Epithelial cell of proximal tubule (primary cell): Measurements from ENCODE around the gene ABHD5. TPM values are rescaled to one million over a fixed set of nuclear protein-coding genes. Genes with fewer than 3 reads are reported as not detected.
"Not testable (repeated sequence)": the region's sequence is repeated elsewhere in the genome, so short reads cannot be mapped to it uniquely, and the experiment has no call there.

Experiments used
- DNase-seq: peaks from one replicate; pipeline ENCODE4 v3.0.0-alpha.2; 2011; ENCODE audit warnings: low read depth
- H3K4me3 ChIP-seq: 2 replicates; pipeline ENCODE4 v1.5.1; 2011; ENCODE audit warnings: low read depth, mild to moderate bottlenecking, low read length
- CTCF ChIP-seq: conservative IDR thresholded peaks from 2 replicates; pipeline ENCODE4 v1.5.1; 2012; ENCODE audit warnings: low read depth, mild to moderate bottlenecking, low read length
- total RNA-seq: library from RNA; depleted of rRNA; stranded (reverse); fragments of >200 nt; gene quantifications from 2 replicates; pipeline ENCODE4 v1.2.3, GENCODE V29; 2015

The ABHD5 gene
- total RNA-seq, 1 donor from 2014 or later, result 25.0 TPM

- no peak for TF ChIP-seq CTCF
- H3K4me3 ChIP-seq, result no peak overlapping the region
- DNase-seq, result no peak
Measured at GRCh38 chr3:43676441-43676840, 14.3 kb upstream of the ABHD5 start.

GRCh38 chr3:43678375-43678774, 12.4 kb upstream of the ABHD5 start:
- H3K4me3 ChIP-seq, DNase-seq: not testable (repeated sequence)

- DNase-seq, H3K4me3 ChIP-seq: not testable (repeated sequence)
Measured at GRCh38 chr3:43678887-43679449, 11.8 kb upstream of the ABHD5 start.

- H3K4me3 ChIP-seq, DNase-seq: not testable (repeated sequence)
Measured at GRCh38 chr3:43680857-43681256, 9.9 kb upstream of the ABHD5 start.

GRCh38 chr3:43684944-43685343, 5.8 kb upstream of the ABHD5 start:
- TF ChIP-seq CTCF, result no peak

GRCh38 chr3:43685921-43686320, 4.8 kb upstream of the ABHD5 start:
- no peak for DNase-seq
- H3K4me3 ChIP-seq, result no peak overlapping the region
- no peak for TF ChIP-seq CTCF

More at GRCh38 chr3:43684944-43685343, 5.8 kb upstream of the ABHD5 start:
- no peak overlapping the region for H3K4me3 ChIP-seq
- DNase-seq, result no peak

GRCh38 chr3:43686333-43686699, 4.4 kb upstream of the ABHD5 start:
- no peak for DNase-seq
- H3K4me3 ChIP-seq, result no peak overlapping the region
- no peak for TF ChIP-seq CTCF

GRCh38 chr3:43686700-43687498, 3.8 kb upstream of the ABHD5 start:
- DNase-seq, result no peak
- no peak for TF ChIP-seq CTCF
- H3K4me3 ChIP-seq, result no peak overlapping the region

- no peak for DNase-seq
Measured at GRCh38 chr3:43687499-43687811, 3.3 kb upstream of the ABHD5 start.

More at GRCh38 chr3:43687499-43687811, 3.3 kb upstream of the ABHD5 start:
- no peak overlapping the region for H3K4me3 ChIP-seq
- TF ChIP-seq CTCF, result no peak
